ENCODE results near the gene GAD1.

GRCh38 chr2:170814533-170815230, 2.0 kb upstream of the GAD1 start:
- TF ChIP-seq RAD21 (conservative IDR thresholded peaks at IDR 0.05 in 1 of 2, IDR thresholded peaks at IDR 0.05 in 1 of 2) = no peak
- TF ChIP-seq TFCP2L1 (CRISPR knock-in tag; IDR thresholded peaks at IDR 0.05) = no peak
- no peak for TF ChIP-seq BHLHE40 (IDR thresholded peaks at IDR 0.05; ENCODE audit: low read depth, low read length)
- no peak for TF ChIP-seq CTCF (IDR thresholded peaks at IDR 0.05)
- no peak for TF ChIP-seq POLR2A (IDR thresholded peaks at IDR 0.05; ENCODE audit: low read length)
- no peak for TF ChIP-seq SMC3 (IDR thresholded peaks at IDR 0.05)

All from A549 (cell line).